IMR-90 (cell line): Measurements from ENCODE around the gene FBXO41. TPM values are rescaled to one million over a fixed set of nuclear protein-coding genes. Genes with fewer than 3 reads are reported as not detected.
A peak's percentile ranks its signal among the peaks of the same experiment; 100 is the strongest.

Experiments used
- ATAC-seq: fragments of 200-7000 bp; cut with Tn5 transposase; 2 replicates; pipeline ENCODE4 v1.9.1; 2020; ENCODE audit warnings: low read depth, mild to moderate bottlenecking, moderate library complexity
- BruUV-seq: library from RNA; stranded (reverse); fragments of 400-500 nt; replicated peaks from 2 replicates; lab custom pipeline; 2021; lab: Mats Ljungman, UMichigan
- CTCF ChIA-PET: fragments of 300-600 bp; formaldehyde crosslinking; extraction: SDS; loops from one replicate; lab custom pipeline; 2021; ENCODE audit warnings: antibody characterized with exemption; lab: Yijun Ruan, JAX
- POLR2A ChIA-PET: fragments of 300-600 bp; sonication (Branson Sonifier 250); formaldehyde crosslinking; loops from one replicate; lab custom pipeline; 2022; ENCODE audit warnings: antibody characterized with exemption; ENCODE audit not compliant: unreplicated experiment; lab: Charles Lee
- DNase-seq: peaks from one replicate; pipeline ENCODE4 v3.0.0; 2013
- H2AFZ ChIP-seq: replicated peaks from 2 replicates; pipeline ENCODE3; 2013; ENCODE audit warnings: low read length, mild to moderate bottlenecking; ENCODE audit not compliant: poor library complexity
- H2AK5ac ChIP-seq: 2 replicates; pipeline ENCODE4 v1.6.1; 2013; ENCODE audit warnings: low read depth, low read length, inconsistent platforms
- H2AK9ac ChIP-seq: replicated peaks from 2 replicates; pipeline ENCODE3; 2013; ENCODE audit warnings: mild to moderate bottlenecking, low read depth, low read length, moderate library complexity; ENCODE audit not compliant: poor library complexity
- H2BK120ac ChIP-seq: 2 replicates; pipeline ENCODE4 v1.6.1; 2013; ENCODE audit warnings: low read depth, low read length, inconsistent platforms
- H2BK15ac ChIP-seq: 3 replicates; pipeline ENCODE4 v1.6.1; 2013; ENCODE audit warnings: low read depth, low read length, inconsistent platforms
- H2BK20ac ChIP-seq: 2 replicates; pipeline ENCODE4 v1.6.1; 2013; ENCODE audit warnings: low read depth, mild to moderate bottlenecking, inconsistent platforms, low read length, moderate library complexity
- H2BK5ac ChIP-seq: 2 replicates; pipeline ENCODE4 v1.6.1; 2013; ENCODE audit warnings: mild to moderate bottlenecking, low read depth, low read length, inconsistent platforms; ENCODE audit not compliant: poor library complexity, severe bottlenecking
- H3K14ac ChIP-seq: replicated peaks from 2 replicates; pipeline ENCODE4 v1.6.1; 2013; ENCODE audit warnings: low read depth, low read length, inconsistent platforms
- H3K18ac ChIP-seq: 2 replicates; pipeline ENCODE4 v1.6.1; 2013; ENCODE audit warnings: low read depth, low read length, control low read depth
- H3K23ac ChIP-seq: 2 replicates; pipeline ENCODE4 v1.6.1; 2013; ENCODE audit warnings: low read depth, low read length, inconsistent platforms
- H3K27ac ChIP-seq: 2 replicates; pipeline ENCODE4 v1.5.1; 2013; ENCODE audit warnings: mild to moderate bottlenecking, control low read depth, low read length; ENCODE audit not compliant: insufficient read depth
- H3K27me3 ChIP-seq: 2 replicates; pipeline ENCODE4 v1.6.1; 2013; ENCODE audit warnings: low read length; ENCODE audit not compliant: control insufficient read depth, insufficient read depth
- H3K36me3 ChIP-seq: 2 replicates; pipeline ENCODE4 v1.6.1; 2013; ENCODE audit warnings: low read length, mixed read lengths; ENCODE audit not compliant: control insufficient read depth, insufficient read depth
- H3K4ac ChIP-seq: 2 replicates; pipeline ENCODE4 v1.6.1; 2013; ENCODE audit warnings: low read depth, low read length, inconsistent platforms
- H3K4me1 ChIP-seq: 2 replicates; pipeline ENCODE4 v1.6.1; 2013; ENCODE audit warnings: low read length, mixed read lengths; ENCODE audit not compliant: control insufficient read depth, insufficient read depth
- H3K4me2 ChIP-seq: 2 replicates; pipeline ENCODE4 v1.6.1; 2013; ENCODE audit warnings: low read depth, mild to moderate bottlenecking, control low read depth, low read length, moderate library complexity
- H3K4me3 ChIP-seq: 2 replicates; pipeline ENCODE4 v1.5.1; 2013; ENCODE audit warnings: low read depth, mild to moderate bottlenecking, control low read depth, low read length, moderate library complexity; ENCODE audit not compliant: insufficient read depth
- H3K56ac ChIP-seq: 2 replicates; pipeline ENCODE4 v1.6.1; 2013; ENCODE audit warnings: low read length, inconsistent platforms; ENCODE audit not compliant: insufficient read depth; ENCODE audit errors: extremely low read depth
- H3K79me1 ChIP-seq, 2 experiments: 2 replicates each; pipeline ENCODE4 v1.6.1; 2013; ENCODE audit warnings: low read length in 2 of 2, inconsistent platforms in 1 of 2, low read depth in 1 of 2
- H3K9ac ChIP-seq: 2 replicates; pipeline ENCODE4 v1.6.1; 2013; ENCODE audit warnings: low read depth, low read length, control low read depth
- H3K9me1 ChIP-seq: 2 replicates; pipeline ENCODE4 v1.6.1; 2013; ENCODE audit warnings: low read length, inconsistent platforms; ENCODE audit not compliant: insufficient read depth
- H3K9me3 ChIP-seq: 2 replicates; pipeline ENCODE4 v1.6.1; 2013; ENCODE audit warnings: low read length; ENCODE audit not compliant: control insufficient read depth, insufficient read depth
- H4K20me1 ChIP-seq: 2 replicates; pipeline ENCODE4 v1.6.1; 2013; ENCODE audit warnings: low read length, inconsistent platforms; ENCODE audit not compliant: insufficient read depth
- H4K5ac ChIP-seq: 2 replicates; pipeline ENCODE4 v1.6.1; 2013; ENCODE audit warnings: mild to moderate bottlenecking, low read depth, low read length, control low read depth
- H4K8ac ChIP-seq, 2 experiments: 2 replicates each; pipeline ENCODE4 v1.6.1; 2013; ENCODE audit warnings: low read depth in 2 of 2, low read length in 2 of 2, control low read depth in 1 of 2, inconsistent platforms in 1 of 2
- H4K91ac ChIP-seq: 2 replicates; pipeline ENCODE4 v1.6.1; 2013; ENCODE audit warnings: low read depth, low read length, inconsistent platforms; ENCODE audit not compliant: insufficient read depth
- BHLHE40 ChIP-seq: fragments of 150-350 bp; IDR thresholded peaks from 2 replicates; pipeline ENCODE4 v1.6.1; 2016; ENCODE audit warnings: mild to moderate bottlenecking, low read depth, low read length
- CEBPB ChIP-seq: IDR thresholded peaks from 2 replicates; pipeline ENCODE4 v1.6.1; 2012; ENCODE audit warnings: low read depth, low read length, improper control_type of control experiment
- CHD1 ChIP-seq: IDR thresholded peaks from 2 replicates; pipeline ENCODE4 v1.6.1; 2012; ENCODE audit warnings: low read depth, low read length, improper control_type of control experiment
- FOS ChIP-seq: fragments of 150-350 bp; IDR thresholded peaks from 2 replicates; pipeline ENCODE4 v1.6.1; 2016; ENCODE audit warnings: low read depth, low read length
- MAFK ChIP-seq: IDR thresholded peaks from 2 replicates; pipeline ENCODE4 v1.6.1; 2012; ENCODE audit warnings: low read depth, low read length, improper control_type of control experiment
- MAZ ChIP-seq: IDR thresholded peaks from 2 replicates; pipeline ENCODE4 v1.6.1; 2012; ENCODE audit warnings: low read depth, mild to moderate bottlenecking, low read length, improper control_type of control experiment, moderate library complexity, borderline replicate concordance
- MXI1 ChIP-seq: IDR thresholded peaks from 2 replicates; pipeline ENCODE4 v1.6.1; 2012; ENCODE audit warnings: low read depth, mild to moderate bottlenecking, low read length, moderate library complexity, borderline replicate concordance
- NFE2L2 ChIP-seq: fragments of 150-350 bp; IDR thresholded peaks from 2 replicates; pipeline ENCODE4 v1.6.1; 2016; ENCODE audit warnings: low read depth, mild to moderate bottlenecking, low read length
- POLR2A ChIP-seq: IDR thresholded peaks from 2 replicates; pipeline ENCODE4 v1.6.1; 2012; ENCODE audit warnings: mild to moderate bottlenecking, low read depth, low read length
- RAD21 ChIP-seq: IDR thresholded peaks from 2 replicates; pipeline ENCODE4 v1.6.1; 2012; ENCODE audit warnings: low read length, improper control_type of control experiment
- RCOR1 ChIP-seq: IDR thresholded peaks from 2 replicates; pipeline ENCODE4 v1.6.1; 2012; ENCODE audit warnings: mild to moderate bottlenecking, low read length, improper control_type of control experiment; ENCODE audit not compliant: insufficient replicate concordance
- RFX5 ChIP-seq: IDR thresholded peaks from 2 replicates; pipeline ENCODE4 v1.8.0; 2012; ENCODE audit warnings: low read depth, mild to moderate bottlenecking, low read length, moderate library complexity
- SMC3 ChIP-seq: fragments of 150-350 bp; IDR thresholded peaks from 2 replicates; pipeline ENCODE4 v1.6.1; 2016; ENCODE audit warnings: low read depth, mild to moderate bottlenecking, antibody characterized with exemption, low read length, moderate library complexity
- WGBS, 2 experiments: methylation state at CpG; one replicate each; pipeline versions ENCODE4 v1.1.5 to v1.1.7; 2013; ENCODE audit warnings: missing lambda C conversion rate in 2 of 2; ENCODE audit not compliant: insufficient read length in 1 of 2; ENCODE audit errors: extremely low coverage in 2 of 2; 5-methylcytosine and 5-hydroxymethylcytosine counted together
- dilution Hi-C: fragments of 300-500 bp; cut with HindIII; formaldehyde crosslinking; loops from one replicate; pipeline ENCODE4 v1.14.3; 2018; ENCODE audit warnings: low sequenced_read_pairs; ENCODE audit not compliant: unreplicated experiment
- in situ Hi-C: fragments of 300-500 bp; cut with MboI; formaldehyde crosslinking; loops from 3 replicates; pipeline ENCODE4 v1.14.3; 2019; ENCODE audit warnings: low sequenced_read_pairs, inconsistent platforms, mixed read lengths
- intact Hi-C: fragments of 100-400 bp; cut with micrococcal nuclease; formaldehyde crosslinking; loops from 2 replicates; pipeline ENCODE4 v1.10.0; 2022
- polyA plus RNA-seq, 3 experiments: library from polyadenylated mRNA; depleted of rRNA; stranded (reverse); fragments of >200 nt; gene quantifications; 2 replicates each; pipeline ENCODE4 v1.2.3, GENCODE V29; 2012; ENCODE audit warnings: low replicate concordance in 1 of 3
- total RNA-seq: library from RNA; depleted of rRNA; stranded (reverse); fragments of >200 nt; gene quantifications from 2 replicates; pipeline ENCODE4 v1.2.3, GENCODE V29; 2012
- TF ChIP-seq, protein P1 (sequence below): fragments of 150-350 bp; IDR thresholded peaks from 2 replicates; pipeline ENCODE4 v1.6.1; 2016; ENCODE audit warnings: low read depth, mild to moderate bottlenecking, low read length, moderate library complexity, borderline replicate concordance
- TF ChIP-seq, protein P2 (sequence below): conservative IDR thresholded peaks from 2 replicates; pipeline ENCODE4 v1.5.1; 2012; ENCODE audit warnings: mild to moderate bottlenecking, low read depth, low read length, improper control_type of control experiment
- TF ChIP-seq, protein P3 (sequence below): fragments of 150-350 bp; IDR thresholded peaks from 2 replicates; pipeline ENCODE4 v1.6.1; 2017; ENCODE audit warnings: mild to moderate bottlenecking, antibody characterized with exemption, low read length, low read depth

The FBXO41 gene
- total and polyA plus RNA-seq, 2 of the 4 experiments (the other 2 are of a cell fraction): 0.54 to 3.7 TPM

DNA sequence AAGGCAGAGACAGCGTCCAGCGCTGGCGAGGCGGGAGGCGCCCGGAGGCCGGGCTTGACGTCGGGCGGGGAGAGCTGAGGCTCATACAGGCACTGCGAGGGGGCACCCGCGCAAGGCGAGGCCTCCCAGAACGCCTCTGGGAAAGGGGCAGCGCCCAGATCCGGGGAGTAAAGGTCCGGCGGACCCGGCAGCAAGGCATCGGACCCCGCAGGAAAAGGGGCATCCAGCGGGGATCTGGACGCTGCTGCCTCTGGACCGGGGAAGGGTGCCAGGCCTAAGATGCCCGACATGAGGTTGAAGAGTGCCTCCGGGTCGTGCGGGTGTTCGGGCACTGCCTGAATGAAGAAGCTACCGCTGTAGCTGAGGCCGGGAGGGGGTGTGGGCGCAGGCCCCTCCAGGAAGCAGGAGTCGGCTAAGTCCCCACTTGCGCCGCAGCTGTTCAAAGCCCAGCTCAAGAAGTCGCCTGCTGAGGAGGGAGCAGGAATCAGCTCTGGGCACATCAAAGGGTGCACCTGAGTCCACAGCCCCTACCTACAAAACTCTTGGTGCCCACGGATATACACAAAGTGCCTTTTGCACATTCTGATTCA is 8.1 kb upstream of the FBXO41 start:
- BruUV-seq: no TSS peak
- in situ Hi-C loops: no loop called here

More for the DNA sequence above, 8.1 kb upstream of the FBXO41 start:
- DNase-seq: no peak
- Histone ChIP-seq H2AFZ (peak overlapping the region; percentile 0), H3K4me2 (no peak overlapping the region; the same call in 1 of the 2 replicates), H3K56ac (no peak overlapping the region), H3K79me1 (no peaks in the 10 kb centered on the region), H3K18ac (no peak overlapping the region), H3K27ac (no peak overlapping the region), H2BK20ac (no peak overlapping the region), H3K9me3 (no peaks in the 10 kb centered on the region), H4K20me1 (peaks cover 5% of the 10 kb centered on the region; the same call in 1 of the 2 replicates), H4K8ac (no peak overlapping the region), H3K9ac (no peak overlapping the region), H3K36me3 (no peaks in the 10 kb centered on the region), H2BK5ac (no peak overlapping the region), H3K23ac (no peak overlapping the region), H3K27me3 (peaks cover 63% of the 10 kb centered on the region), H2BK15ac (no peak overlapping the region), H2BK120ac (no peak overlapping the region), H3K4me3 (no peak overlapping the region), H2AK9ac (no peak overlapping the region), H4K91ac (no peak overlapping the region), H4K5ac (no peak overlapping the region), H3K14ac (no peak overlapping the region), H3K4me1 (no peaks in the 10 kb centered on the region; the same call in 1 of the 2 replicates), H2AK5ac (no peak overlapping the region), H3K4ac (no peak overlapping the region), H3K9me1 (no peaks in the 10 kb centered on the region)
- no peak for TF ChIP-seq POLR2A
- no peak for TF ChIP-seq RFX5
- TF ChIP-seq BHLHE40: no peak
- TF ChIP-seq, protein P1, sequence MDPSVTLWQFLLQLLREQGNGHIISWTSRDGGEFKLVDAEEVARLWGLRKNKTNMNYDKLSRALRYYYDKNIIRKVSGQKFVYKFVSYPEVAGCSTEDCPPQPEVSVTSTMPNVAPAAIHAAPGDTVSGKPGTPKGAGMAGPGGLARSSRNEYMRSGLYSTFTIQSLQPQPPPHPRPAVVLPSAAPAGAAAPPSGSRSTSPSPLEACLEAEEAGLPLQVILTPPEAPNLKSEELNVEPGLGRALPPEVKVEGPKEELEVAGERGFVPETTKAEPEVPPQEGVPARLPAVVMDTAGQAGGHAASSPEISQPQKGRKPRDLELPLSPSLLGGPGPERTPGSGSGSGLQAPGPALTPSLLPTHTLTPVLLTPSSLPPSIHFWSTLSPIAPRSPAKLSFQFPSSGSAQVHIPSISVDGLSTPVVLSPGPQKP: no peak
- TF ChIP-seq NFE2L2: no peak
- TF ChIP-seq MAZ: no peak
- TF ChIP-seq FOS: no peak
- TF ChIP-seq RAD21: no peak
- TF ChIP-seq, protein P2, sequence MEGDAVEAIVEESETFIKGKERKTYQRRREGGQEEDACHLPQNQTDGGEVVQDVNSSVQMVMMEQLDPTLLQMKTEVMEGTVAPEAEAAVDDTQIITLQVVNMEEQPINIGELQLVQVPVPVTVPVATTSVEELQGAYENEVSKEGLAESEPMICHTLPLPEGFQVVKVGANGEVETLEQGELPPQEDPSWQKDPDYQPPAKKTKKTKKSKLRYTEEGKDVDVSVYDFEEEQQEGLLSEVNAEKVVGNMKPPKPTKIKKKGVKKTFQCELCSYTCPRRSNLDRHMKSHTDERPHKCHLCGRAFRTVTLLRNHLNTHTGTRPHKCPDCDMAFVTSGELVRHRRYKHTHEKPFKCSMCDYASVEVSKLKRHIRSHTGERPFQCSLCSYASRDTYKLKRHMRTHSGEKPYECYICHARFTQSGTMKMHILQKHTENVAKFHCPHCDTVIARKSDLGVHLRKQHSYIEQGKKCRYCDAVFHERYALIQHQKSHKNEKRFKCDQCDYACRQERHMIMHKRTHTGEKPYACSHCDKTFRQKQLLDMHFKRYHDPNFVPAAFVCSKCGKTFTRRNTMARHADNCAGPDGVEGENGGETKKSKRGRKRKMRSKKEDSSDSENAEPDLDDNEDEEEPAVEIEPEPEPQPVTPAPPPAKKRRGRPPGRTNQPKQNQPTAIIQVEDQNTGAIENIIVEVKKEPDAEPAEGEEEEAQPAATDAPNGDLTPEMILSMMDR: no peak
- TF ChIP-seq MXI1: no peak
- TF ChIP-seq SMC3: no peak
- TF ChIP-seq MAFK: no peak
- TF ChIP-seq RCOR1: no peak
- no peak for TF ChIP-seq CEBPB
- TF ChIP-seq CHD1: no peak
- TF ChIP-seq, protein P3, sequence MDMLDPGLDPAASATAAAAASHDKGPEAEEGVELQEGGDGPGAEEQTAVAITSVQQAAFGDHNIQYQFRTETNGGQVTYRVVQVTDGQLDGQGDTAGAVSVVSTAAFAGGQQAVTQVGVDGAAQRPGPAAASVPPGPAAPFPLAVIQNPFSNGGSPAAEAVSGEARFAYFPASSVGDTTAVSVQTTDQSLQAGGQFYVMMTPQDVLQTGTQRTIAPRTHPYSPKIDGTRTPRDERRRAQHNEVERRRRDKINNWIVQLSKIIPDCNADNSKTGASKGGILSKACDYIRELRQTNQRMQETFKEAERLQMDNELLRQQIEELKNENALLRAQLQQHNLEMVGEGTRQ: no peak
- dilution Hi-C loops (no loop called here), intact Hi-C loops (no loop called here)
- CTCF ChIA-PET: no interaction called here
- POLR2A ChIA-PET: no interaction called here
- ATAC-seq: no peak
- WGBS, 2 experiments: 5% methylated on average over 18 of the region's 38 CpGs; no CpG with 5 or more reads in 1 of the 2 experiments
